ENCODE data around the gene LCE1F. TPM values are rescaled to one million over a fixed set of nuclear protein-coding genes. Genes with fewer than 3 reads are reported as not detected.

LCE1F gene
- total RNA-seq, 4 donors from 2014 or later: not detected

GRCh38 chr1:152786077-152786476 is 11.1 kb downstream of the LCE1F start, which contains the start of gene LCE1E:
LCE1E (plus strand) TSS chr1:152786257; CDS start chr1:152787300, 1,043 bp downstream.
- intact Hi-C loops (cut with DNase I; ENCODE audit: low total_unique reads) (no loop called here), in situ Hi-C loops (cut with MboI; ENCODE audit: low pct_ligation_motif_present in 1 of 4, low pct_unique_long_range_greater_than_20kb in 1 of 4, low sequenced_read_pairs in 3 of 4) (no loop called here)
- Histone ChIP-seq H3K4me1 (no peaks in the 10 kb centered on the region), H3K27me3 (no peaks in the 10 kb centered on the region), H3K4me3 (no peak within 1 kb of the TSS), H3K27ac (no peak within 1 kb of the TSS), H3K9me3 (no peaks in the 10 kb centered on the region), H3K36me3 (no peaks in the 10 kb centered on the region)
- 47 to 63% methylated on average over 1 to 2 of the region's 2 CpGs for WGBS, 2 donors (ENCODE audit: low coverage in 1 of 2)
- TF ChIP-seq, protein P1, sequence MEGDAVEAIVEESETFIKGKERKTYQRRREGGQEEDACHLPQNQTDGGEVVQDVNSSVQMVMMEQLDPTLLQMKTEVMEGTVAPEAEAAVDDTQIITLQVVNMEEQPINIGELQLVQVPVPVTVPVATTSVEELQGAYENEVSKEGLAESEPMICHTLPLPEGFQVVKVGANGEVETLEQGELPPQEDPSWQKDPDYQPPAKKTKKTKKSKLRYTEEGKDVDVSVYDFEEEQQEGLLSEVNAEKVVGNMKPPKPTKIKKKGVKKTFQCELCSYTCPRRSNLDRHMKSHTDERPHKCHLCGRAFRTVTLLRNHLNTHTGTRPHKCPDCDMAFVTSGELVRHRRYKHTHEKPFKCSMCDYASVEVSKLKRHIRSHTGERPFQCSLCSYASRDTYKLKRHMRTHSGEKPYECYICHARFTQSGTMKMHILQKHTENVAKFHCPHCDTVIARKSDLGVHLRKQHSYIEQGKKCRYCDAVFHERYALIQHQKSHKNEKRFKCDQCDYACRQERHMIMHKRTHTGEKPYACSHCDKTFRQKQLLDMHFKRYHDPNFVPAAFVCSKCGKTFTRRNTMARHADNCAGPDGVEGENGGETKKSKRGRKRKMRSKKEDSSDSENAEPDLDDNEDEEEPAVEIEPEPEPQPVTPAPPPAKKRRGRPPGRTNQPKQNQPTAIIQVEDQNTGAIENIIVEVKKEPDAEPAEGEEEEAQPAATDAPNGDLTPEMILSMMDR (IDR thresholded peaks at IDR 0.05): no peak
- TF ChIP-seq POLR2A (IDR thresholded peaks at IDR 0.05): no peak
- TF ChIP-seq EP300 (IDR thresholded peaks at IDR 0.05; ENCODE audit: low read depth): no peak
- TF ChIP-seq POLR2AphosphoS5 (IDR thresholded peaks at IDR 0.05): no peak
- DNase-seq: no peak

GRCh38 chr1:152795686-152796085 is 20.7 kb downstream of the LCE1F start:
- TF ChIP-seq, protein P1 (IDR thresholded peaks at IDR 0.05): no peak
- TF ChIP-seq POLR2AphosphoS5 (IDR thresholded peaks at IDR 0.05) (no peak), EP300 (IDR thresholded peaks at IDR 0.05; ENCODE audit: low read depth) (no peak), POLR2A (IDR thresholded peaks at IDR 0.05) (no peak)
- Histone ChIP-seq H3K36me3 (no peaks in the 10 kb centered on the region), H3K4me1 (no peaks in the 10 kb centered on the region), H3K4me3 (no peak overlapping the region), H3K9me3 (no peaks in the 10 kb centered on the region), H3K27me3 (no peaks in the 10 kb centered on the region), H3K27ac (no peak overlapping the region)
- no peak for DNase-seq
- in situ Hi-C loops (cut with MboI; ENCODE audit: low pct_ligation_motif_present in 1 of 4, low pct_unique_long_range_greater_than_20kb in 1 of 4, low sequenced_read_pairs in 3 of 4) (no loop called here), intact Hi-C loops (cut with DNase I; ENCODE audit: low total_unique reads) (no loop called here)
- WGBS, 2 donors (ENCODE audit: low coverage in 1 of 2): 40 to 63% methylated on average over 3 to 4 of the region's 4 CpGs

GRCh38 chr1:152796421-152796820 is 21.5 kb downstream of the LCE1F start, which contains the start of gene LCE1D:
LCE1D (plus strand) TSS chr1:152796721; CDS start chr1:152797795, 1,074 bp downstream.
- no peak for DNase-seq
- no peak for TF ChIP-seq POLR2AphosphoS5 (IDR thresholded peaks at IDR 0.05)
- no peak for TF ChIP-seq POLR2A (IDR thresholded peaks at IDR 0.05)
- TF ChIP-seq, protein P1 (IDR thresholded peaks at IDR 0.05): no peak
- no peak for TF ChIP-seq EP300 (IDR thresholded peaks at IDR 0.05; ENCODE audit: low read depth)
- H3K9me3 ChIP-seq: no peaks in the 10 kb centered on the region
- H3K4me3 ChIP-seq: no peak within 1 kb of the TSS
- H3K27me3 ChIP-seq: no peaks in the 10 kb centered on the region
- intact Hi-C loops (cut with DNase I; ENCODE audit: low total_unique reads): no loop called here
- H3K27ac ChIP-seq: no peak within 1 kb of the TSS
- in situ Hi-C loops (cut with MboI; ENCODE audit: low pct_ligation_motif_present in 1 of 4, low pct_unique_long_range_greater_than_20kb in 1 of 4, low sequenced_read_pairs in 3 of 4): no loop called here
- H3K36me3 ChIP-seq: no peaks in the 10 kb centered on the region
- H3K4me1 ChIP-seq: no peaks in the 10 kb centered on the region
- WGBS, 2 donors (ENCODE audit: low coverage in 1 of 2): 47 to 55% methylated on average over 2 to 3 of the region's 3 CpGs

DNA sequence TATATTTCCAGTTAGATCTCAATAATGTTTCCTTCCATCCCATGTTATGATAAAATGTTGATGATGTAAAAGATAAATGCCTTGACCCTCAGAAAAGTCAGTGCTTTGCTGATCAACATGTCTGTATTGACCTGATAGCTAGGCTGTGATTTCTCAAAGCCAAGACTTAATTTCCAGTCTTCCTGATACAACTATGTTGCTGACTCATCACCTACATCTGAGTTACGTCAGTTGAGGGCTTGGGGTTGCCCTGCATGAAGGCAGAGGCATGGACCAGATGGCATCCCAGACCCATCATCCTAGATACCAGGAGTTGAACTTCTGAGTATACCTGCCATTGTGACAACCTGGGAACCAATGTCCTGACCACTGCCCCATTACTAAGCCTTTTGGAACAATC is 26.4 kb downstream of the LCE1F start:
- 50 to 56% methylated on average over 1 of the region's 1 CpG for WGBS, 2 donors (ENCODE audit: low coverage in 1 of 2)
- H3K4me3 ChIP-seq: no peak overlapping the region
- H3K4me1 ChIP-seq: no peaks in the 10 kb centered on the region
- no peak overlapping the region for H3K27ac ChIP-seq
- TF ChIP-seq EP300 (IDR thresholded peaks at IDR 0.05; ENCODE audit: low read depth) (no peak), POLR2AphosphoS5 (IDR thresholded peaks at IDR 0.05) (no peak), POLR2A (IDR thresholded peaks at IDR 0.05) (no peak)
- TF ChIP-seq, protein P1 (IDR thresholded peaks at IDR 0.05): no peak
- no peaks in the 10 kb centered on the region for H3K9me3 ChIP-seq
- intact Hi-C loops (cut with DNase I; ENCODE audit: low total_unique reads) (no loop called here), in situ Hi-C loops (cut with MboI; ENCODE audit: low pct_ligation_motif_present in 1 of 4, low pct_unique_long_range_greater_than_20kb in 1 of 4, low sequenced_read_pairs in 3 of 4) (no loop called here)
- no peak for DNase-seq
- no peaks in the 10 kb centered on the region for H3K36me3 ChIP-seq
- H3K27me3 ChIP-seq: no peaks in the 10 kb centered on the region

All from transverse colon (tissue), 4 donors.